GM21737 (cell line): ENCODE data around the gene SATB2.

ENCODE experiments used
- ATAC-seq: cut with Tn5 transposase; IDR thresholded peaks from one replicate; pipeline ENCODE4 v1.9.1; 2021; ENCODE audit warnings: mild to moderate bottlenecking, moderate library complexity; ENCODE audit not compliant: unreplicated experiment

SATB2 gene

DNA sequence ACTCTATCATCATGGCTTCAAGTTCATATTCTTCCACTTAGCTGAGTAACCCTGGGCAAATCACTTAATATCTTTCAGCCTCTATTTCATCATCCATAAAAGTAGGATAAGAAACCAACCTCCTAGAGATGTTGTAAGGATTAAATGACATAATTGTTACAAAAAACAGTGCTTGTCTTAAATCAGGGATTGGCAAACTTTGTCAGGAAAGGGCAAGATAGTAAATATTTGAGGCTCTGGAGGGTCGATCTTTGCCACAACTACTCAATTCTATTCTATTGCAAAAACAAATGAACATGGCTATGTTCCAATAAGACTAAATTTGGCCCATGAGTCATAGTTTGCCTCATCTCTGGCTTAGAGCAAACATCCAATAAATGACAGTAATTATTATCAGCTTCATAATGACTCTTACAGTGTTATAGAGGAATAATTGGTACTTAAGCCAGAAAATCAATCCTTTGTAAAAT is 184.7 kb downstream of the SATB2 start:
- ATAC-seq = no peak

DNA sequence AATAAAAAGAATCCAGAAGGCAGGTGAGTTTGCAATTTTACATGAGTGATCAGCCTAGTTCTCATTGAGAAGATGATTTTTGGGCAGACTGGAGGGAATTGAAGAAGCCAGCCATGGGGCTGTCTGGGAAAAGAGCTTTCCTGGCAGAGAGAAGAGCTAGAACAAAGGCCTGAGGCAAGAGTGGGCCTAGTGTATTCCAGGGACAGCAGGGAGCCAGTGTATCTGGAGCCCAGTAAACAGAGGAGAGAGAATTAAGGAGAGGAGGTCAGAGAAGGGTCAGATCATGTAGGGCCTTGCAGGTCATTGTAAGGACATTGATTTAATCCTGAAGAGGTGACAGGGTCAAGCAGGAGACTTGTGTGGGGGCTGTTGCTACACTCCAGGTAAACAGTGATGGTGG is 195.8 kb downstream of the SATB2 start:
- no peak for ATAC-seq

DNA sequence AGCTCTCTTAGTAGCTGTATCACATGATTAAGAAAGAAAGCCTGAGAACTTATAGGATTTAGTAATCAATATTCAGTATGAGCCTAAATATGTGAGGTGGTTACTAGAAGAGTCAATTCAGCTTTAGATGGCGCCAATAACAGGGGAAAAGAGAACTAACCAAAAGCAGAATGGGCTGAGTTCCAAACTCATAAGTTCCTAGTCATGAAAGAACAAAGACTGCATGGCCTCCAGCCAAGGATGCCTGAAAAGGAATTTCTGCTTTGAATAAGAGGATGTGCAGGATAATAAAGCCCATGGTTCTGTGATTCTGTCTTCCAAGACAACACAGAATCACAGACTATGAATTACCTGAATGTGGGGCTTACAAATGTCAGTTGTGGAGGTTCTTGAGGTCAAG is 196.5 kb downstream of the SATB2 start:
- ATAC-seq = no peak

DNA sequence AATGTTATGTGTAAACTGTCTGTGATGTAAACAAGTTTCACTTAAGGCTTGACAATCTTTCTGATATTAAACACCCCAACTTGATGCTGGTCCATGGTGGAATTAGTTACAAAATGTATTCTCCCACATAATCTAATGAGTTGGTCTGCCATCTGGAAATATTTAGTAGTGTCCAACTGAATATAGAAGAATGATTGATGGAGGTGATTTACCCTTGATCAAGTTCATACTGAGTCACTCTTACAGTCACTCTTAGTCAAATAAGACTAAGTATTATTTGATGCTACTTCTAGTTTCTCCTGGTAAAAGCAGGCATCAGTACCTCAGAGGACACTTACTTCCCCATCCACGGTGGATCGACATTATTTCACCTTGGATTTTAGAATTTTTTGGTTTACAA is 198.1 kb downstream of the SATB2 start:
- no peak for ATAC-seq

DNA sequence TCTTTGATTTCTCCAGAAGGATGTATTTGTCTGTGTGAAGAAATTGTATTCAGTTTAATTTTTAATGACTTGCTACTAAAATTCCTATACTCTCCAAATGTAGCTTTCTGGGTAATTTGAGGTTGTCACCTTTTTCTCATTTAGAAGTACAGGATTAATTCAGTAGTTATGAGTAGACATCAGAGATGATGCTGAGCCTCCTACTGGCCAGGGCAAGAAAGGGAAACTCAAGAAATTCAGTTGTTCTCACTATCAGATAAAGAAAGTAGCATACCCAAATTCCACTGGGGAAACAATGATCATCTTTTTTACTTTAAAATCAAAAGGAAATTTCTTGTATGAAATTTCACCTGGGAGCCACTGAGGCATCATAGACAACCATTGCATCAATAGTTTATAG is 199.4 kb downstream of the SATB2 start:
- ATAC-seq = no peak

DNA sequence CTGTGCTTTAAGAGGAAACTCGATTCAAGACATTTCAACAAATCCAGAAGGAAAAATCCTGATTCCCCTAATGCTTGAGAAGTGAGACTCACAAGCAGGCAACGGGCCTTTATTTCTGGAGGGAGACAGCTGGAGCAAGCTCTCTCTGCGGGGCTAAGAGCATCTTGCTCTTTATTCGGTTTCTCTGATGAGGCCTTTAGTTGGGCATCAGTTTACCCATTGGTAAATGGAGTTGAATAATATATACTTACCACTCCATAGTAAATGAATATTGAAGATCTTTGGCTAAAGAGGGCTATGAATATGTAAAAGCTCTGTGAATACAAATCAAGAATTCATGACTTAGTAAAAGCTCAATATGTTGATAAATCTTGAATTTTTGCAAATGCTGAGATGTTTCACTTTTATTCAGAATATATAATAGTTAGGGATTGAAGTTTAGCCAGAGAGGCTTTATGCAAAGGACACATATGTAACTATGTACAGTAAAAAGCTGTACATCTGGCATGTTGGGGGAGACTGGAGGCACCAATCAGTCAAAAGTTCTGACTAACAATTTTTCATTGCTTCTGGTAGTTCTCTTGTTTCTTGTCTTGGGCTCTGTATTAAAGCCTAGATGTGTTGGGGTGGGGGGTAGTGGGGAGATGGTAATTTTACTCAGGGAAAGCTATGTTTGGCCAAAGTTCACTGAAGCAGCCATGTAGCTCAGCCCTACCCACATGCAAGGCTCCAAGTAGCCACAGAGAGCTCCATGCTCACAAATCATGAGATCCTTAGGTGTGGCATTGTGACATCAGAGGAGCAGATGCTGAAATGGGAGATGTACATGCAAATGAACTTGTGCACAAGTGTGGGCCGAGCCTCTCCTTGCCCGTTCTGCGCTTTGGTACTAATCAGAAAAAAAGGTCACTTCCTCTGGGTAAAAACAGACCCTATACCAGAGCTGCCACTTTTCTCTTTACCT is 200.2 kb downstream of the SATB2 start:
- no peak for ATAC-seq

DNA sequence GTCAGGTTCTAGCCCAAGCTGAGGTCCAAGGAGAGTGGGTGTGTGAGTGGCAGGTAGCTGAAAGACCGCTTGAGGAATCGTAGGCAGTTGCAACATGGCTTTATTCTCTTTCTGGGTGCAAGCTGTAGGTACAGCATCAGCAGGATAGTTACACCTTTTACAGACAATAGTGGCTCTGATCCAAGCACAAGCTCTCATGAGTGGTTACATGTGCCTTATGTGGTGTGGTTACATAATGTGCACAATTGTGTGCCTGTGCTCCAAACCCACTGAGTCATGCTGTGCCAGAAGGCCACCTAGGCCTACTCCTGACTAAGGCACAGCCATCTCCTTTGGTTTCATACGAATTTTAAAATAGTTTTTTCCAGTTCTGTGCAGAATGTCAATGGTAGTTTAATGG is 227.6 kb downstream of the SATB2 start:
- no peak for ATAC-seq

DNA sequence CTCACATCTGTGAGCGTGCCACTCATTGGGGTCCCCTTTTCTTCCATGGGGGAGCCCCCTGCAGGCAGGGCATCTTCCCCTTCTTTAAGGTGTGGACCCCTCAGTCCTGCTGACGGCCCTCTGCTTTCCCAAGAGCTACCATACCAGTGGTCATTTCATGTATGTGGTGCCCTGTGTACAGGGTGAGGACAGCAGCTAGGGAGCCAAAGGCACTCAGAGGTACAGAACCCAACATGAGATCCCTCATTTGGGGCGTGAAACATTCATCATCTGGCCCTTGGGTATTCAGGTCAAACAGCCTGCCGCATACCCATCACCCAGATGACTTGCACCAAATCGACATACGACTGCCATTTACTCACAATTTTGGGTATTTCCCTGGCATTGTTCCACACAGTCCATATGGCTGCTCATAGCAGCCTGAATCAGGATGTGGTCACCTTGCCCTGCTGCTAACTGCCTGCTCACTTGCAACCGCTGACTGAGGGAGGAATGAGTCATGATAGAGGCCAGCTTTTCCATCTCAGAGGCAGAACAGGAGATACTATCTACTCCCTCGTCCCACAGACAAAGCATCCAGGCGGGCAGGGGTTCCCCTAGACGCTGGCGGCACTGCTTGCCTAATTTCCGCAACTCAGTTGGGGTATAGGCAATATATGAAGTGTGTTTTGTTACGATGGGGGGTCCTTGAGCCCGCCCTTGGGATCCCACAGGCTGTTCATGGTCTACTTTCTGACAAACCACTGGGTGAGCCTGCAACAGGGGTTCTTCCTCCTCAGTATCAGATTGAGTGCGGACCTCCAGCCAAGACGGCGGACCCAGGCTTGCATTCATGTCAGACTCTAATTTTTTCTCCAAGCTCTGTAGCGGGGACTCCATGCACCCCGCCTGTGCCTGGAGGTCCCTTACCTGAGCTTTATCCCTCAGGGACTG is 228.6 kb downstream of the SATB2 start:
- peak; percentile 74 for ATAC-seq

DNA sequence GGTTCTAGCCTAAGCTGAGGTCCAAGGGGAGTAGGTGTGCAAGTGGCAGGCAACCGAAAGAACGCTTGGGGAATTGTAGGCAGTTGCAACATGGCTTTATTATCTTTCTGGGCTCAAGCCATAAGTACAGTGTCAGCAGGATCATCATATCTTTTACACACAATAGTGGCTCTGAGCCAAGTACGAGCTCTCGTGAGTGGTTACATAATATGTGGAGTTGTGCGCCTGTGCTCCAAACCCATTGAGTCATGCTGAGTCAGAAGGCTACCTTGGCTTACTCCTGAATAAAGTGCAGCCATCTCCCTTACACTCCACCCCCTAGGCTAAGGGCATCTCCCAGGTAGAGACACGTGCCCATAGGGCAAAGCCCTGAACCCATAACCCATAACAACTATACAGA is 233.9 kb downstream of the SATB2 start:
- no peak for ATAC-seq

DNA sequence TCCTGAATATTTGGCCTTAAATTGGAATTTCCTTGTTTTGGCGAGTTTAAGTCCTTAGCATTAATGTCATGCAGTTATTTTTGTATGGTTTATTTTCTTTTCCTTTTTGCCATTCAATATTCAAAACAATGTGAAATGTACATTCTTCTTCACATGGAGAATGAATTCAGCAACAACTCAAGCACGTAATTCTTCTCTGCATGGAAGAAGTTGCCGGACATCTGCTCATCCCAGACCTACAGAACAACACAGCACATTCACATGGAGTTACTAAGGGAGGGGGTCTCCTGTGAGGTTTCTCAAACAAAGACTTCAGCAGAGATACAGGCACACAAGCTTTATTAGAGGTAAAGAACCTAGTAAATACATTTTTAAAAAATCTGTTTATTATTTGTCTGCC is 236.8 kb downstream of the SATB2 start:
- ATAC-seq = no peak

DNA sequence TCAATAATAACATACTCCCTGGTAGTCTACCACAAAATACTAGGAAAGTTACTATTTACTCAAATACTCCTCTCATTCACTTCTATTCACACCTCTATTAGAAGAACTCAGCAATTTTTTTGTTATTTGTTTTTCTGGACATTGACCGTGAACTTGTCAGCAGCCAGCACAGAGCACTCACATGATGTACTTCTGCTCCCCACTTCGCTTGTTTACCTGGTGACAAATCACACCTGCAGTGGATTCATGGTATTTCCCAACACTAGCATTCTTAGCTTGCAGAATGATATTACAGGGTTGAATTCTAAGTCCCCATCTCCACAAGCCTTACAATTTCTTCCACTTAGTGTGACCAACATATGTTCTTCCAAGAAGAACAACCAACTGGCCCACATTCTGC is 238.2 kb downstream of the SATB2 start:
- no peak for ATAC-seq
